HG02852 (cell line): ENCODE data around the gene DNAJC15.

Source experiments
- ATAC-seq: cut with Tn5 transposase; IDR thresholded peaks from one replicate; pipeline ENCODE4 v1.9.1; 2021; ENCODE audit warnings: mild to moderate bottlenecking, moderate library complexity; ENCODE audit not compliant: unreplicated experiment

Gene DNAJC15

DNA sequence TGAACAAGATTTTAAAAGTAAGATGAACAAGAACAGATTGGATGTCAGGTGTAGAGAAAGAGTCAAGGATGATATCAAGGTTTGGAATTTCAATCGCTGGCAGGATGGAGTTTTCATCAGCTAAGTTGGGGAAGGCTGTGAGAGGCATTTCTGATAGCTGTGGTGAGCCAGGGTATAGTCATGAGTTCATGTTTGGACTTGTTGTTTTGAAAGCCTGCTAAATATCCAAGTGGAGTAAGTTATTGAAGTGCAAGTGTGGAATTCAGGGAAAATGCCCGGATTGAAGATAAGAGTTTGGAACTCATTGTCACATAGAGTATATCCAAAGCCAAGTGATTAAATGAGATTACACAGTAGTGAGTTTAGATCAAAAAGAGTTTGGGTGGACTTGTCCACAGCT, 20.4 kb upstream of the DNAJC15 start:
- ATAC-seq = no peak

GRCh38 chr13:43003729-43004128, 19.7 kb upstream of the DNAJC15 start:
- ATAC-seq = no peak

- ATAC-seq = no peak
Measured at GRCh38 chr13:43005460-43006236, 17.7 kb upstream of the DNAJC15 start.

DNA sequence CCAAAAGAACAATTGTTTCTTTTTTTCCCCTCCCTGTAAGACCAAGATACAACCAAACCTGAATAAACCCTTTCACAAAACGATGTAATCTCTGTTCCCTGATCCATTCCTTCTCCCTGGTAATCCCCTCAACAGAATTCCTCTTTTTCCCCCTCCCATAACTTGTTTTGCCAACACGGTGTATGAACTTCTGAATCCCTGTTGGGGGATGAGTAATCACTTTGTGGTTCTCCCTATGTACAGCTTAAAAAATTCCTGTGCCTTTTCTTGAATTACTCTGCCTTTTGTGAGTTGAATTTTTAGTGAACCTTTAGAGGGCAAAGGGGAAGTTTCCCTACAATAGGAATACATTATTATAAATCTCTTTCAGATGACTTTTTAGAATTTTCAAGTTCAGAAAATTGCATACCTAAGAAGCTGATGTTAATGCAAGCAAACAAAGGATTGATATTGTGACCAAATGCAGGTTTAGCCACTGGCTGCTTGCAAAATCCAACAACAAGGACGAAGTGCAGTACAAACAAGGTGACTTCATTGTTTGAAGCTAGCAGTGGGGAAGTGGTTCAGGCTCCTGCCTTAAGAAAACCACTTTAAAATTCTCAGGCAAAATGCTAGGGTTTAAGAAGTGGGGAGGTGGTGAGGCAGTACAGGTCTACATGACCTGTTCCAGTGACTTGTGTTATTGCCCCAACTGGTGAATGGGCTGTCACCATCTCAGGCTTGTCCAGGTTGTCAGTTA, 16.3 kb upstream of the DNAJC15 start:
- ATAC-seq = no peak

GRCh38 chr13:43008596-43008995, 14.8 kb upstream of the DNAJC15 start:
- no peak for ATAC-seq

DNA sequence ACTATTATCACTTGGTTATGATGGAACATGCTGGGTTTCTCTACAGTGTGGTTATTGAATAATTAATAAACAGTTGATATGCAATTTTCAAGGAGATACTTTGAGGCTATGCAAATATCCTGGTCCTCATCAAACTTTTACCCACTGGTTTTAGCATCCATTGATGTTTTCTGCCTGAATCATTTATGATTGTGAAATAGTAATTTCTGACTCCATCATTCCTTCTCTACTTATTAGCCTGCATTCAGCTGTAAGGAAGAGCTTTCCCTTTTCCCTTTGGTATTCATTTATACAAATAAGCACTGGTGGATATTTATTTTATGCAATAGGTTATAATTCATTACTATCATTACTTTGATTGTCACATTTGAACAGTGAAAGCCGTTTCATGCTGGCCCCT, 13.9 kb upstream of the DNAJC15 start:
- no peak for ATAC-seq

GRCh38 chr13:43014162-43014561, 9.2 kb upstream of the DNAJC15 start:
- no peak for ATAC-seq

- ATAC-seq = no peak
Measured at GRCh38 chr13:43016226-43016625, 7.2 kb upstream of the DNAJC15 start.

- ATAC-seq = no peak
Measured at GRCh38 chr13:43019811-43020210, 3.6 kb upstream of the DNAJC15 start.

GRCh38 chr13:43020794-43021193, 2.6 kb upstream of the DNAJC15 start:
- no peak for ATAC-seq

- no peak for ATAC-seq
Measured at GRCh38 chr13:43021926-43022670, 1.3 kb upstream of the DNAJC15 start.

- no peak for ATAC-seq
Measured at GRCh38 chr13:43022934-43023288, 475 bp upstream of the DNAJC15 start.

DNA sequence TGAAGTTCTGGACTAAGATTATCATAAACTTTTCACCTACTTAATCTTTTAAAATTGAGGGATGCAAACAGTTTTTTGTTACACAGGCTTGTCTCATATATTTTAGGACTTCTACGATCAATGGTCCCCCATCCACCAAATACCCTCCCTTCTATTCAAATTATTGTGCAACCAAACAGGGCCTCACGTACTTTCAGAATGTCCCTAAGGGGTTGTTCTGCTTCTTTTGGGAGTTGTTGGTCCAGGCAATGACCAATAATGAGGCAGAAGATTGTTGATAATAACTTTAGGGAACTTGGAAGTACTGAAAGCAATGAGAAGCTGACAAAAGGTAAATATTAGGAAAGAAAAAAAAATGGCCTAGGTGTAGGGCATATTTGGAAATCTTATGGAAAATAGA, 2.9 kb downstream of the DNAJC15 start:
- ATAC-seq = no peak

GRCh38 chr13:43030548-43030947, 7.2 kb downstream of the DNAJC15 start:
- ATAC-seq = peak; percentile 47

DNA sequence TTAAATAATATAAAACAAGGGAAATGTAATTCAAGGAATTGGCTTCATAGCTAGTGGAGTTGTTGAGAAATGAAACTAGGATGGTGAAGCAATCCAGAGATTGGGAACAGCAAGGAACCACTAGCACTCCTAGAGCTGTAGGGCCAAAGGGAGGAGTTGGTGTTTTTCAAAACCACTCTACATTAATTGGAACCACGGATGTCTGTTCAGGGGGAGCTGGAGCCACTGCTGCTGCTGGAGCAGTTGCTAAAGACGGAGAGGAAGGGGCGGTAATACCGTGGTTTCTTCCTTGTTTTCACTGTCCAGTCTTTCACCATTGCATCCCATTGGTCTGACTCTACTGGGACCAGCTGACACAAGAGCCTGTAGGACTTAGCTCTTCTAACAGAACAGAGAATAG, 8.5 kb downstream of the DNAJC15 start:
- ATAC-seq = no peak

DNA sequence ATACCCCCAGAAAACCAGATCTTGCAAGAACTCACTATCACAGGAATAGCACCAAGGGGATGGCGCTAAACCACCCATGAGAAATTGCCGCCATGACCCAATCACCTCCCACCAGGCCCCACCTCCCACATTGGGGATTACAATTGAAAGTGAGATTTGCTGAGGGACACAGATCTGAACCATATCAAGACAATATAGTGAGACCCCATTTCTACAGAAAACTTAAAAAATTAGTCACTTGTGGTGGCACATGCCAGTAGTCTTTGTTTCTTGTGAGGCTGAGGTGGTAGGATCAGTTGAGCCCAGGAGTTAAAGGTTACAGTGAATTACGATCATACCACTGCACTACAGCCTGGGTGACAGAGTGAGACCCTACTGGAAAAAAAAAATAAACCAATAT, 9.7 kb downstream of the DNAJC15 start:
- no peak for ATAC-seq

DNA sequence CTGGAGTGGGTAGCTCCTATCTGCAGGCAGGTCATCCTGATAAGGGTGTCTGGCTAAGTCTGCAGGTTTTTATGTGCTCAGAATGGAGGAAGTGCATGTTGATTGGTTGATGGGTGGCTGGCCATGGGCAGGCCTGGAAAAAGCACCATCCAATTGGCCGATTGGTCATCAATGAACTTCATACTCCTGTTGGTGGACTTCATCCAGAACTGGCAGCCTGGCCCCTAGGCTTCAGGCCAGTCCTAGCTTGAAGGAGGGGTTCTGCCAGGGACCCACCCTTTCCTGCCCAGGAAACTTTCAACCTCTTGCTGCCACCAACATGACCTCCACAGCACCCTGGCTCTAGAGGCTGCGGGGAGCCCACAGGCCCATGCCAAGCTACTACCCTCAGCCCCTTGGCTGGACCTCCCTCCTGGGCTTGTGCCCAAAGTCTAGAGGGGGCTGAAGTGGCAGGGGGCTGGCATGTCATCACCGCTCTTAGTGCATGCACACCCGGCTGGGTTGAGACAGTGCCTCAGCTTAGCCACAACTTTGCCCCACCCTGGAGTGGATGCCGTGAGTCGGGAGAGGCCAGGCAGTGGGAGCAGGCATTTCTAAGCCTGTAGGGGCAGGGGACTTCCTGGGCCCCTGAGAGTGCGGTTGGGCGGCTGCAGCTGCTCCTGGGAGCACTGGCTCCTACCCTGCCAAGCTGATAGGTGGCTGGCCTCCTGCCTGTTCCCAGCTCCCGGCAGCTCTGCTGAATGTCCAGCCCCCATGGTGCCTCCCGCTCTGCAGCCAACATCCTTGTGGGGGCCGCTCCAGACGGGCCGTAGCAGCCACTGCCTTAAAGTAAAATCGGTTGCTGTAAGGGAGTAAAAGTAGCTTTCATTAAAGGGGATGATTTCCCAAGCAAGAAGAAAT, 13.2 kb downstream of the DNAJC15 start:
- no peak for ATAC-seq

- ATAC-seq = no peak
Measured at GRCh38 chr13:43039966-43040365, 16.6 kb downstream of the DNAJC15 start.

DNA sequence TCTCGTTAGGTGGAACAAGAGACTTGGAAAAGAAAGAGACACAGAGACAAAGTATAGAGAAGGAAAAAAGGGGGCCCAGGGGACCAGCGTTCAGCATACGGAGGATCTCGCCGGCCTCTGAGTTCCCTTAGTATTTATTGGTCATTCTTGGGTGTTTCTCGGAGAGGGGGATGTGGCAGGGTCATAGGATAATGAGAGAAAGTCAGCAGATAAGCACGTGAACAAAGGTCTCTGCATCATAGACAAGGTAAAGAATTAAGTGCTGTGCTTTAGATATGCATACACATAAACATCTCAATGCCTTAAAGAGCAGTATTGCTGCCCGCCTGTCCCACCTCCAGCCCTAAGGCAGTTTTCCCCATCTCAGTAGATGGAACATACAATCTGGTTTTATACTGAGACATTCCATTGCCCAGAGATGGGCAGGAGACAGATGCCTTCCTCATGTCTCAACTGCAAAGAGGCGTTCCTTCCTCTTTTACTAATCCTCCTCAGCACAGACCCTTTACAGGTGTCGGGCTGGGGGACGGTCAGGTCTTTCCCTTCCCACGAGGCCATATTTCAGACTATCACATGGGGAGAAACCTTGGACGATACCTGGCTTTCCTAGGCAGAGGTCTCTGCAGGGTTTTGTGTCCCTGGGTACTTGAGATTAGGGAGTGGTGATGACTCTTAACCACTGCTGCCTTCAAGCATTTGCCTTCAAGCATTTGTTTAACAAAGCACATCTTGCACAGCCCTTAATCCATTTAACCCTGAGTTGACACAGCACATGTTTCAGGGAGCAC, 17.4 kb downstream of the DNAJC15 start:
- peak; percentile 7 for ATAC-seq

GRCh38 chr13:43041369-43041921, 18.1 kb downstream of the DNAJC15 start:
- peak; percentile 61 for ATAC-seq
